HCT116 (cell line): ENCODE results near the gene PRR15L. TPM values are rescaled to one million over a fixed set of nuclear protein-coding genes. Genes with fewer than 3 reads are reported as not detected.

Experiments
- ATAC-seq: fragments of 200-7000 bp; cut with Tn5 transposase; 2 replicates; pipeline ENCODE4 v1.9.1; 2020; ENCODE audit warnings: mild to moderate bottlenecking, moderate library complexity
- BruUV-seq: library from RNA; stranded (reverse); fragments of 400-500 nt; replicated peaks from 2 replicates; lab custom pipeline; 2021; lab: Mats Ljungman, UMichigan
- CTCF ChIA-PET: fragments of 300-600 bp; sonication (Branson Sonifier 250); formaldehyde crosslinking; loops from one replicate; lab custom pipeline; 2021; ENCODE audit warnings: antibody characterized with exemption; lab: Charles Lee
- POLR2A ChIA-PET: fragments of 300-600, 350-600 bp; sonication (Branson Sonifier 250); formaldehyde crosslinking; loops from one replicate; lab custom pipeline; 2021; ENCODE audit warnings: antibody characterized with exemption; lab: Charles Lee
- RAD21 ChIA-PET, 2 experiments: fragments of 300-600 bp; sonication (Branson Sonifier 250); formaldehyde crosslinking; loops; one replicate each; lab custom pipeline; 2023; ENCODE audit warnings: low total read pairs in 2 of 2; ENCODE audit not compliant: uncharacterized antibody in 2 of 2, unreplicated experiment in 2 of 2, low non-redundant PET in 1 of 2; lab: Charles Lee
- DNase-seq: peaks from one replicate; pipeline ENCODE4 v3.0.0-alpha.2; 2010; ENCODE audit warnings: low read depth, low spot score
- H2AFZ ChIP-seq: fragments of 200-600 bp; shearing (Covaris generic), sonication (generic); 2 replicates; pipeline ENCODE4 v1.6.1; 2017; ENCODE audit warnings: low read depth, mixed run types, mixed read lengths, antibody characterized with exemption, low read length; ENCODE audit not compliant: poor library complexity, severe bottlenecking
- H3K27ac ChIP-seq: 2 replicates; pipeline ENCODE4 v1.5.1; 2012; ENCODE audit warnings: low read depth, low read length
- H3K27me3 ChIP-seq: fragments of 200-600 bp; sonication (generic); 2 replicates; pipeline ENCODE4 v1.6.1; 2016; ENCODE audit warnings: mixed run types, low read length, mixed read lengths; ENCODE audit not compliant: insufficient read depth
- H3K36me3 ChIP-seq, 2 experiments: fragments of 200-500 bp in 1 of 2; fragments of 200-600 bp in 1 of 2; sonication (Bioruptor generic) in 1 of 2; sonication (generic) in 1 of 2; 2 replicates each; pipeline versions ENCODE4 v1.5.1 to v1.6.1; 2014 to 2016; ENCODE audit warnings: low read length in 2 of 2, inconsistent platforms in 1 of 2, mixed read lengths in 1 of 2, mixed run types in 1 of 2; ENCODE audit not compliant: insufficient read depth in 2 of 2, control insufficient read depth in 1 of 2
- H3K4me1 ChIP-seq, 2 experiments: fragments of 200-600 bp in 1 of 2; sonication (generic) in 1 of 2; 2 replicates each; pipeline versions ENCODE4 v1.5.1 to v1.6.1; 2012 to 2017; ENCODE audit warnings: low read length in 2 of 2, inconsistent platforms in 1 of 2, mild to moderate bottlenecking in 1 of 2, mixed read lengths in 1 of 2, mixed run types in 1 of 2, moderate library complexity in 1 of 2; ENCODE audit not compliant: insufficient read depth in 2 of 2, control insufficient read depth in 1 of 2
- H3K4me2 ChIP-seq: fragments of 200-600 bp; sonication (generic); 2 replicates; pipeline ENCODE4 v1.6.1; 2017; ENCODE audit warnings: mixed run types, low read length, mixed read lengths
- H3K4me3 ChIP-seq, 2 experiments: fragments of 200-600 bp in 1 of 2; sonication (generic) in 1 of 2; replicated peaks in 1 of 2; 2 replicates each; pipeline ENCODE4 v1.5.1; 2011 to 2016; ENCODE audit warnings: low read length in 2 of 2, control low read depth in 1 of 2, low read depth in 1 of 2, mild to moderate bottlenecking in 1 of 2, mixed read lengths in 1 of 2, mixed run types in 1 of 2
- H3K79me2 ChIP-seq: fragments of 200-600 bp; sonication (generic); 2 replicates; pipeline ENCODE4 v1.6.1; 2017; ENCODE audit warnings: mild to moderate bottlenecking, mixed run types, low read length, moderate library complexity, mixed read lengths; ENCODE audit not compliant: insufficient read depth
- H3K9ac ChIP-seq: fragments of 200-600 bp; sonication (generic); 2 replicates; pipeline ENCODE4 v1.6.1; 2016; ENCODE audit warnings: low read length, mixed read lengths
- H3K9me2 ChIP-seq: fragments of 200-600 bp; sonication (generic), shearing (Covaris generic); 2 replicates; pipeline ENCODE4 v1.6.1; 2017; ENCODE audit warnings: mixed run types, mild to moderate bottlenecking, moderate library complexity; ENCODE audit not compliant: insufficient read depth
- H3K9me3 ChIP-seq, 2 experiments: fragments of 200-500 bp in 1 of 2; fragments of 200-600 bp in 1 of 2; sonication (Bioruptor generic) in 1 of 2; sonication (generic) in 1 of 2; 2 replicates each; pipeline ENCODE4 v1.6.1; 2014 to 2017; ENCODE audit warnings: low read length in 2 of 2, mixed read lengths in 2 of 2, inconsistent platforms in 1 of 2, low read depth in 1 of 2, mild to moderate bottlenecking in 1 of 2, mixed run types in 1 of 2, moderate library complexity in 1 of 2; ENCODE audit not compliant: control insufficient read depth in 1 of 2, insufficient read depth in 1 of 2
- H4K20me1 ChIP-seq: fragments of 200-600 bp; sonication (generic), shearing (Covaris generic); 2 replicates; pipeline ENCODE4 v1.6.1; 2017; ENCODE audit warnings: mixed run types, mild to moderate bottlenecking, moderate library complexity; ENCODE audit not compliant: insufficient read depth
- ATF3 ChIP-seq: IDR thresholded peaks from 2 replicates; pipeline ENCODE4 v1.6.1; 2012
- CEBPB ChIP-seq: IDR thresholded peaks from 2 replicates; pipeline ENCODE4 v1.6.1; 2012; ENCODE audit warnings: low read depth
- CTCF ChIP-seq, 3 experiments: fragments of 200-600 bp in 1 of 3; sonication (generic) in 1 of 3; IDR thresholded peaks in 2 of 3; conservative IDR thresholded peaks in 1 of 3; 2 replicates each; pipeline ENCODE4 v1.5.1; 2012 to 2017; ENCODE audit warnings: low read depth in 2 of 3, low read length in 2 of 3, antibody characterized with exemption in 1 of 3, borderline replicate concordance in 1 of 3, control low read depth in 1 of 3, mild to moderate bottlenecking in 1 of 3, mixed read lengths in 1 of 3, mixed run types in 1 of 3, moderate library complexity in 1 of 3; ENCODE audit not compliant: insufficient read depth in 1 of 3
- EGR1 ChIP-seq: IDR thresholded peaks from 2 replicates; pipeline ENCODE4 v1.6.1; 2012; ENCODE audit warnings: low read depth
- ELF1 ChIP-seq: IDR thresholded peaks from 2 replicates; pipeline ENCODE4 v1.6.1; 2012; ENCODE audit warnings: low read depth, borderline replicate concordance
- POLR2AphosphoS5 ChIP-seq: IDR thresholded peaks from 2 replicates; pipeline ENCODE4 v1.6.1; 2011; ENCODE audit warnings: mild to moderate bottlenecking, low read depth, low read length, moderate library complexity
- SRF ChIP-seq: IDR thresholded peaks from 2 replicates; pipeline ENCODE4 v1.6.1; 2012; ENCODE audit warnings: low read depth
- TCF7L2 ChIP-seq: IDR thresholded peaks from 2 replicates; pipeline ENCODE4 v1.7.0; 2011; ENCODE audit warnings: borderline replicate concordance, inconsistent platforms; ENCODE audit not compliant: insufficient read depth, insufficient read length; ENCODE audit errors: extremely low read depth
- intact Hi-C: fragments of 100-400 bp; cut with micrococcal nuclease; formaldehyde crosslinking; loops from 2 replicates; pipeline ENCODE4 v1.10.0; 2022
- total RNA-seq: library from RNA; stranded (reverse); gene quantifications from one replicate; pipeline ENCODE4 v1.2.1, GENCODE V29; 2021; ENCODE audit not compliant: unreplicated experiment

The PRR15L gene
- total RNA-seq, 1 experiment from 2014 or later = 0.34 TPM

GRCh38 chr17:47975823-47976205, 18.1 kb upstream of the PRR15L start:
- Histone ChIP-seq H3K4me3 (no peak overlapping the region), H3K9me3 (no peaks in the 10 kb centered on the region), H3K27ac (no peak overlapping the region), H3K4me2 (no peak overlapping the region), H2AFZ (no peak overlapping the region), H3K9me2 (no peaks in the 10 kb centered on the region), H3K27me3 (no peaks in the 10 kb centered on the region), H3K9ac (no peak overlapping the region), H3K79me2 (peaks cover 20% of the 10 kb centered on the region), H3K4me1 (peaks cover 4 to 15% of the 10 kb centered on the region in 2 experiments; a peak in 3 of 4 replicates), H3K36me3 (peaks cover 48 to 50% of the 10 kb centered on the region in 2 experiments), H4K20me1 (no peaks in the 10 kb centered on the region)
- ChIA-PET CTCF (interaction anchor here (2.8 kb wide), 1 partner anchor 43 kb away, joined by 11 read pairs; no protein-coding TSS in a partner anchor), RAD21 (no interaction called here), POLR2A (no interaction called here)
- no TSS peak for BruUV-seq
- TF ChIP-seq SRF (no peak), EGR1 (no peak), POLR2AphosphoS5 (no peak), TCF7L2 (no peak), ELF1 (no peak), ATF3 (no peak), CEBPB (no peak)
- intact Hi-C loops = no loop called here
- ATAC-seq (no peak), DNase-seq (no peak)

- no peaks in the 10 kb centered on the region for H3K9me2 ChIP-seq
- peaks cover 43 to 45% of the 10 kb centered on the region in 2 experiments for H3K36me3 ChIP-seq
- no peak overlapping the region for H3K9ac ChIP-seq
- BruUV-seq = no TSS peak
- no peaks in the 10 kb centered on the region for H4K20me1 ChIP-seq
- ChIA-PET CTCF (interaction anchor here (2.8 kb wide), 1 partner anchor 43 kb away, joined by 11 read pairs; no protein-coding TSS in a partner anchor), POLR2A (no interaction called here), RAD21 (no interaction called here)
- H3K79me2 ChIP-seq = peaks cover 20% of the 10 kb centered on the region
- no peaks in the 10 kb centered on the region for H3K27me3 ChIP-seq
- no peak overlapping the region for H3K4me2 ChIP-seq
- ATAC-seq (no peak), DNase-seq (no peak)
- no peak for TF ChIP-seq CEBPB
- 0 out of 6 replicates have a peak, but pooled peaks of 2 of the 3 experiments have one; percentile 10 for TF ChIP-seq CTCF (IDR thresholded peaks at IDR 0.05 in 2 of 3, conservative IDR thresholded peaks at IDR 0.05 in 1 of 3; ENCODE audit: borderline replicate concordance in 1 of 3, insufficient read depth in 1 of 3, low read depth in 2 of 3, low read length in 2 of 3)
- no peak overlapping the region for H3K4me3 ChIP-seq
- no peak overlapping the region for H3K27ac ChIP-seq
- H3K9me3 ChIP-seq = no peaks in the 10 kb centered on the region
- no peak overlapping the region for H2AFZ ChIP-seq
- peaks cover 5 to 18% of the 10 kb centered on the region in 2 experiments; a peak in 3 of 4 replicates for H3K4me1 ChIP-seq
- intact Hi-C loops = no loop called here
These were observed 17.6 kb upstream of the PRR15L start for GRCh38 chr17:47975189-47975822.
